GM19463 (cell line): ENCODE measurements around the gene ZNF830.
"Not testable (repeated sequence)": the region's sequence is repeated elsewhere in the genome, so short reads cannot be mapped to it uniquely, and the experiment has no call there.

Experiments used
- ATAC-seq: cut with Tn5 transposase; IDR thresholded peaks from one replicate; pipeline ENCODE4 v1.9.1; 2021; ENCODE audit warnings: mild to moderate bottlenecking, moderate library complexity; ENCODE audit not compliant: unreplicated experiment

The ZNF830 gene

DNA sequence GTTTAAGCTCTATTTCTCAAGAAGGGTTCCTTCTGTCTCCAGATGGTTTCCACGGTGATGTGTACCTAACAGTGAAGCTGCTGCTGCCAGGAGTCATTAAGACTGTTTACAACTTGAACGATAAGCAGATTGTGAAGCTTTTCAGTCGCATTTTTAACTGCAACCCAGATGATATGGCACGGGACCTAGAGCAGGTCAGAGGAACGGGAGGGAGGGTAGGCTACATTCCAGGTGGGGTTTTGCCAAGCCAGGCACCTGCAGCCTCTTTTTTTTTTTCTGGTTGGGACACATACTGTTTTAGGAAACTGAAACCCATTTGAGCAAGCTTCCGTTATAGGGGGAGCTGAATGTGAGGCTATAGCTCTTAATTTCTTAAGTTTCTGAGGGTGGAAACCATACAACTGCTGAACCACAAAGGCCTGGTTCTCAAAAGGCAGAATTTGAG lies 29.6 kb downstream of the ZNF830 start:
- no peak for ATAC-seq

DNA sequence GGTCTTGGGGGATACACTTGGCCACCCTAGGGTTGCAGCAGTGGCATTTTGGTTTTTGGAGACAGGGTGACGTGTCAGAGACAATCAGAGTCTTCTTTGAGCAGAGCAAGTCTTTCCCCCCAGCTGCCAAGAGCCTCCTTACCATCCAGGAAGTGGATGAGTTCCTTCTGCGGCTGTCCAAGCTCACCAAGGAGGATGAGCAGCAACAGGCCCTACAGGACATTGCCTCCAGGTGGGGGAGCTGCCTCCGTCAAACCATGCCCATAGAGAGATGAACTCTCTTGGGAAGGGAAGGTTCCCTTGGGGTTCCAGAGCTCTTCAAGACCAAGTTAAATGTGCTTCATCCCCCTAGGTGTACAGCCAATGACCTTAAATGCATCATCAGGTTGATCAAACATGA lies 30.3 kb downstream of the ZNF830 start:
- ATAC-seq = no peak

DNA sequence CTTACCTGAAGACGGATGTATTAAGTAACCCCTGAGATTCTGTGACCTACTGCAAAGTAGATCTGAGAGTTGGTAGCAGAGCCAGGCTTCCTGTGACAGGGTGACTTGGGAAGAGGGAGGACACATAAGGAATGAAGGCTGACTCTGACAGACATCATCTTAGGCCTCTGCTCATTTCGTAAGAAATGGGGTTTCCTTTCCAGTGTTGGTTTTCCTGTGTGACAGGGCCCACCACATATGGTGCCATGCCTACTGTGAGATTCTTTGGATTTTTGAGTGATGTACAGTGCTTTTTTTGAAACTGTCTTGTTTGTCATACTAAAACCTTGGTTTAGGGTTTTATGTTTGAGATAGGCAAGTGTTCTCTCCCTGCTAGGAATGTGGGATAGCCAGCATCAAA lies 31.7 kb downstream of the ZNF830 start:
- no peak for ATAC-seq

DNA sequence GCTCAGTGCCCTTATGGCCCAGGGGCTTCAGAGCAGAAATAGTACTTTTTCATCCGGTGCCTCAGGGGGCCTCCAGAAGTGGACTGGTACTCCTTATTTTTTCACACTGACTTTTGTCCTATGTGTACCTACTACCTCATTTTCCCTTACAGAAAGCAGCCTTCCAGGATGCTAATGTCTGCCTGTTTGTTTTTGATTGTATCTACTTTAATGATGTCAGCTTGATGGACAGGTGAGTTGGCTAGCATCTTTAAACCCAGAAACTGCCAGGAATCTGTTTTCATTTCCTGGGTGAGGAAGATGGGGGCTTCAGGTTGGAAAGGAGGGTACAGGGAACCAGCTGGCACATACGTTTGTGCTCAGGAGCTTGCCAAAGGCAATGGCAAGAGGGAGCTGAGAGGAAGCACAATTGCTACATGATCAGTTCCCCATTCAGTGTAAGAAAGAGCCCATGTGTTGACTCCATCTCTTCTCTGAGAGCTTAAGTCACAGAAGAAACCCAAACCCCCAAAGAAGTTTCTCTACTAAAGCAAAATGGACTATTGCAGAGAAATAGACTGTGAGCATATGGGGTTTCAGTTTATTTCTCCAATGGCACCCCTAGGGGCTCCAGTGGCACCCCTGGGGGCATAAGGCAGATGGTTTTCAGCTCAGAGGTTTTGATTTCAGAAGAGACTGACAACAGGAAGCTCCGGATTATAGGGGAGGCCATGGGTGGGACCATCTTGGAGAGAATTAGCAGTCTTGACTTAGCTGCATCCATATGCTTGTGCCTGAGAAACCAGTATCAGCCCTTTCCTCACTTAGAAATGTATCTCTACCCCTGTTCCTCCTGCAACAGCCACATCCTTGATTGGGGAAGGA lies 35.3 kb downstream of the ZNF830 start:
- no peak for ATAC-seq

DNA sequence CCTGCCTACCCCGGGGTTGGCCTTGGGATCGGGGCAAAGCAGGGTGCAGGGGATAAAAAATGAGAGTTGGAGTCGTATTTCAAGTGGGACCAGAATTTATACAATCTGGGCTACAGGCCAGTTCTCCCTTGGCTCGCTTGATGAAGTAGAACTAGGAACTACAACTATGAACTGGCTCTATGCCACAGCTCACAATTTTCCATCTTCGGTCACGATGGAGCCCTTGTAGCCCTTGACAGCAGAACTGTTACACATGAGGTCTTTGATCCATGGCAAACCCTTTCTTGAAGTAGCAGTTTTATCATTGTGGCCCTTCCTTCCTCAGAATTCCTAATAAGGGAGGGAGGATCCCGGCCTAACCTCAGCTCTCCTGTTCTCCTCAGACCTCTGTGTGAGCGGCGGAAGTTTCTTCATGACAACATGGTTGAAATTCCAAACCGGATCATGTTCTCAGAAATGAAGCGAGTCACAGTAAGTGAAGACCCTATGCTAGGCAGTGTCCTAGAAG lies 36.1 kb downstream of the ZNF830 start:
- no peak for ATAC-seq

DNA sequence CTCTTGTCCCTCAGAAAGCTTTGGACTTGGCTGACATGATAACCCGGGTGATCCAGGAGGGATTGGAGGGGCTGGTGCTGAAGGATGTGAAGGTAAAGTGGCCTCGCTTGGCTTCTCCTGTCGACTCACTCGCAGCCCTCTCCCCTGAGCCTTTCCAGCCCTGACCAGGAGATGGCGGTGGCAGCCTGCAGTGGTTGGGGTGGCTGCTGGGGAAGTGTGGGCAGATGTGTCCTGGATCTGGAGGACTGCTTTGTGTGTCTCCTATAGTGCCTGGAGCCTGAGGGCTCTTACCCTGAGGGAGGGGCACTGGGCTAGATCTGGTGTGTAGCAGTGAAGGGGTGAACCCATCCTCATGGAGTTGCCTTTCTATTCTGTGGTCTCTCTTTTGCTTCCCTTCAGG lies 36.9 kb downstream of the ZNF830 start:
- ATAC-seq = no peak

DNA sequence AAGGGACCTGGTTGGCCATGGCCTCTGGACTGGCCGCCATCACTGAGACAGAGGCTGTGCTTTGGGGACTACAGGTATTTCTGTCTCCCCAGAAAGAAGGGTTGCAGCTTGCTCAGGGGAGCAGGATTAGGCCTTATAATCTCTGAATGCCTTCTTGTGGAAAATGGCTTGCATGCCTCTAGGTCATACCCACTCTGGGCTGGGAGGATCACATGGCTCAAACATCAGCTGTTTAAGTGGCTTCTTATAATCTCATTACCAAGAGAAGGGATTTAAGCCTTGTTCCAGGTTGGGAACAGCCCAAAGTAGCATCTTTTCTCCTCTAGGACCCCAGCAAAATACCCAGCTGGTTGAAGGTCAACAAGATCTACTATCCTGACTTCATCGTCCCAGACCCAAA lies 38.1 kb downstream of the ZNF830 start:
- ATAC-seq = no peak

DNA sequence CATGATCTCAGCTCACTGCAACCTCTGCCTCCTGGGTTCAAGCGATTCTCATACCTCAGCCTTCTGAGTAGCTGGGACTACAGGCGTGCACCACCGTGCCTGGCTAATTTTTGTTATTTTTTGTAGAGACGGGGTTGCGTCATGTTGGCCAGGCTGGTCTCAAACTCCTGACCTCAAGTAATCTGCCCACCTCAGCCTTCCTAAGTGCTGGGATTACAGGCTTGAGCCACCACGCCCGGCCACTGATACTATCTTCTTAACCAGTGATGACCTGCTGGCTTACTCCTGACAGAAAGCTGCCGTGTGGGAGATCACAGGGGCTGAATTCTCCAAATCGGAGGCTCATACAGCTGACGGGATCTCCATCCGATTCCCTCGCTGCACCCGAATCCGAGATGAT lies 39.6 kb downstream of the ZNF830 start:
- not testable (repeated sequence) for ATAC-seq

DNA sequence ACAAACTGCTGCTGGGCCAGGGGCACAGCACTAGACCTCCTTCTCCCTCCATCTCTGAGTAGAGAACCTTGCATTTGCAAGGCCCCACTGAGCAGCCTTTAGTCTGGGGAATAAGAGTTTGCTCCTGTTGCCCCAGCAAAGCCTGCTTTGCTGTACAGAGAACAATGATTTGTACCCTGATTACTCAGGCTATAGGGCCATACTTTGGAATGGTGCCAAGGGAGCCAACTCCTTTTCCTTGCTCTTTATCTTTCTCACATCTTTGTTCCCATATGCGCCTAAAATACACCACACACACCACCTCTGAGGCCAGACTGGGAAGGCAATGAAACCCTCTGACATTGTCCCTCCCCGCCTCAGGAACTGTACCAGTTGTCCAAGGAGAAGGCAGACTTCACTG lies 40.2 kb downstream of the ZNF830 start:
- ATAC-seq = no peak

DNA sequence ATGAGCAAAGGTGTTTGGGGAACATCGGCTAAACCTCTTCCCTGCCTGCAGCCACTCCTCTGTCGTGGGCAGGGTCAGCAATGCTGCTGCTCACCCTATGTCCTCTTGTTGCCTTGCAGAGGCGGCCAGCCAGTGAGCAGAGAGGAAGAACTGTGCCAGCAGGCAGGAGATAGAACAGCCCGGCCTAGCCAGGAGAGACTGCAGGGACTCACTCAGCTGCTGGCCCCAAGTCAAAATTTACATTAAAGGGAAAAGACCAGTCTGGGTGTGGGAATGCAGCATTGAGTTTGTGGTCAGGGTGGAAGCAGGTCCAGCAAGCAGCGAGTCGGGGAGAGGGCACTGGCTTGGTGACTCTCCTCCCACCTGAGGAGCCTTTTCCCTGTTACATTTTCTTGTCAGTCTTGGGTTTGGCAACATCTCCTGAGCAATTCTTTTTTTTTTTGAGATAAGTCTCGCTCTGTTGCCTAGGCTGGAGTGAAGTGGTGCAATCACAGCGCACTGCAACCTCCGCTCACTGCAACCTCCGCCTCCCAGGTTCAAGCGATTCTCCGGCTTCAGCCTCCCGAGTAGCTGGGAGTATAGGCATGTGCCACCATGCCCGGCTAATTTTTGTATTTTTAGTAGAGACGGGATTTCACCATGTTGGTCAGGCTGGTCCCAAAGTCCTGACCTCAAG lies 41.7 kb downstream of the ZNF830 start:
- no peak for ATAC-seq

DNA sequence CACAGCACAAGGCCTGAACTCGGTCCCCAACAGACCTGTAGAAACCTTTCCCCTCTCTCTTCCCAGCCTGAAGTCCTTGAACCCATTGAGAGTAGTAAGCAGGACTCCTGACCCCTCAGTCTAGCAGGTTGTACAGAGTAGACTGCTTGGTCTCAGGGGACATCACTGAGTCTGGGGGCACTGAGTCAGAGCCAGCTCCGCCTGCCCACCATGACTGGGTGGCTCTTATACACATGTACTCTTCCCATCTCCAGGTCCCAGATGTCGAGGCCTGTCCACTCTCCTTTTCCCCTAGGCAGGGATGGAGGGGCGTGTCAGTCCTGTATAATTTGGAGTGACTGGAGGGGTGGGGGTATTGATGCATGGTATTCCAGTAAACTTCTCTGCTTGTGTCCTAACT lies 42.4 kb downstream of the ZNF830 start:
- ATAC-seq = no peak

DNA sequence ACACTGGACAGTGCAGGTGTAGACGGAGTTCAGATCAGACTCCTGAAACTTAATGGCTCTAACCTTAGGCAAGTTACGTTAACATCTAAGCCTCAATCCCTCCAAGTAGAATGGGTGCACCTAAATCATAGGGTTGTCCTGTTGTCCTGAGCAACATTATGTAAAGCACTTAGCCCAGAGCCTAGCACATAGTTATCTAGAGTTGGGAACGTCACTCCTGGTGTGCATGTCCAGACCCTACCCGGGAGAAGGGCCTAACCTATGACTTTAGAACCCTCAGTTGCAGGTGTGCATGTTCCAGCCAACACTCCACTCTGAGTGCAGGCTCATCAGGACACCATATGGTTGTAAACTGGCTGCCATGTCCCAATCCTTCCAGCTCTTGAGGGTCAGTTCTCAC lies 45.0 kb downstream of the ZNF830 start:
- no peak for ATAC-seq

DNA sequence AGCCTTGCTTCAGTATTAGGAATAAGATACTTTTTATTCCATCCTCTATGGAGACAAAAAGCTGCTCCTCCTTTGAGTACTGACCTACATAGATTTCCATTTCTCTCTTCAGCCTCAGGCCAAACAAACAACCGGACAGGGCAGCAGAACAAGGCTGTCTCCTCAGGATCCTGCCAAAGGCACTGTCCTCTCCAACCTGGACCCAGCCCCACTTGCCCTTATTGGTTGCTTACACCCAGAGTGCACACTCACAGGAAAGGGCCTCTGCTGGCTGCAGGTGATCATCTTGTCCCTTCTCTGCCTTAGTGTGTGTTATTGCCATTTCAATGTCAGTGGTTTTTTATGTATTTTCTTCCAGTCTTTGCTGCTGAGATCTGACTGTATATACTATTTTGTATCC lies 45.6 kb downstream of the ZNF830 start:
- no peak for ATAC-seq

DNA sequence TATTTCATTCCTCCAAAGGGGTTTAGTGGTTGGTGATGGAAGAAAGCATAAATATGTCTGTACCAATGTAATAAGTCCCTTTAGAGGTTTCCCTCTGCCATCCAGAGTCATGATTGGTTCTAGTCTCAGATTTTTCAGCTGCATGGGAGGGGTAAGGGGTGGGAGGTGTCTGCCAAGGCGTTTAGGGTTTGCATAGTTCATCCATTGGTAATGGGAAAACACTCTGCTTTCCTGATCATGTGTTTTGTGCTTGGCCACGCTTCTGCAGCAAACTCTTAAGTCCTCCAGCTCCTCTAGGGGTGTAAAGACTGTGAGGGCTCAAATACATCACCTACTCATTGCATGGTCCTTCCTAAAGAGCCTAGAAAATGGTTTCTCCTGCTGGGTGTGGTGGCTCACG lies 48.8 kb downstream of the ZNF830 start:
- ATAC-seq = no peak

DNA sequence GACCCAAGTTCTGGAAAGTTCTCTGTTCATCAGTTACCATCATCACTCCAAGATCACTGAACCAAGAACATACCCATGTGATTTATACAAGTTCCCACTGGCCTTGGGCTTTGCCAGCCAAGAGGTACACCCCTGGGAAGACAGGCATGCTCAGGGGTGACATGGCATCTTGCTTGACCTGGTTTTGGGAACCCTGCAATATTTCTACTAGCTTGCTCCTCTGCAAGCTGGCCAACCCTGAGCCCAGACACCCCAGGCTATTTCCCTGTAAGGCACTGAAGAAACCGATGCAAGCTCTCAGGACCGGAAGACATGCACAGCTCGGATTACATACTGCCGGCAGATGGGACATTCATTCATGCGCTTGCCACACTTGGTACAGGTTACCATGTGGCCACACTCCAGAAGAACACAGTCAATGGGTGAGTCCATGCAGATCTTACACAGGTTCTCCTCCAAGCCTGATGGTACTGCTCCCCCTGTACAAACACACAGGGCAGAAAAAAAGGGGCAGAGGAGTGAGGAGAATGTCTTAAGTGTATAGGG lies 50.4 kb downstream of the ZNF830 start:
- no peak for ATAC-seq
